ENCODE data around the gene KIF18B.

- TF ChIP-seq ESRRA (CRISPR knock-in tag; IDR thresholded peaks at IDR 0.05; ENCODE audit: borderline replicate concordance) (no peak), MAX (CRISPR knock-in tag; IDR thresholded peaks at IDR 0.05) (no peak), TEAD4 (CRISPR knock-in tag; IDR thresholded peaks at IDR 0.05) (no peak), CTCF (IDR thresholded peaks at IDR 0.05) (no peak), ZNF532 (CRISPR knock-in tag; IDR thresholded peaks at IDR 0.05; ENCODE audit: borderline replicate concordance) (no peak), ZNF396 (CRISPR knock-in tag; IDR thresholded peaks at IDR 0.05; ENCODE audit: borderline replicate concordance) (no peak), MYBL2 (CRISPR knock-in tag; IDR thresholded peaks at IDR 0.05) (no peak)
These were observed 68.8 kb downstream of the KIF18B start for GRCh38 chr17:44878627-44879221.
